Stimulated activated CD4-positive, alpha-beta T cell treated with anti-CD3 and anti-CD28 coated beads, Interleukin-12 subunit alpha, Interleukin-12 subunit beta, amount 100 ng/mL, for 24 hours (primary cell): ENCODE data around the gene IFI27.
"Not testable (repeated sequence)": the region's sequence is repeated elsewhere in the genome, so short reads cannot be mapped to it uniquely, and the experiment has no call there.

ENCODE experiments used
- DNase-seq, 2 experiments: peaks; one replicate each; pipeline ENCODE4 v3.0.0-alpha.2; 2020; ENCODE audit warnings: low read depth in 2 of 2

The IFI27 gene

DNA sequence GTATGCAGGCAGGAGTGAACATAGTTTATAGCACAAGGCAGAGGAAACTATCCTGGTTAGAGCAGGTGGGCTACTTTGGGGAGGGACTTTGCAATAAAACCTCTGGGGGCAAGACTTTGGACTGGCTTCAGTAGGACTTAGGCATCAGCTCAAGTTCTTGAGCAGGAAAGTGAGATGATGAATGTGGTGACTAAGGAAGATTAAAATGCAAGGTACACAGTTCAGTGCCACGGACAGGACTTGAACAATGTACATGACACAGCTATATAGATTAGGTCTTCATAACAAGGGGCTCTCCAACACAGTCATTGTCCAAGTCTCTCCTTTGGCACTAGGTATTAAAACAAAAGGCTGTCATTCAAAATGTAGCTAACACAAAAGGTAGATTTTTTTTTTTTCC, 42.1 kb downstream of the IFI27 start:
- no peak for DNase-seq

- no peak for DNase-seq
Measured at GRCh38 chr14:94153750-94154342, 43.3 kb downstream of the IFI27 start.

DNA sequence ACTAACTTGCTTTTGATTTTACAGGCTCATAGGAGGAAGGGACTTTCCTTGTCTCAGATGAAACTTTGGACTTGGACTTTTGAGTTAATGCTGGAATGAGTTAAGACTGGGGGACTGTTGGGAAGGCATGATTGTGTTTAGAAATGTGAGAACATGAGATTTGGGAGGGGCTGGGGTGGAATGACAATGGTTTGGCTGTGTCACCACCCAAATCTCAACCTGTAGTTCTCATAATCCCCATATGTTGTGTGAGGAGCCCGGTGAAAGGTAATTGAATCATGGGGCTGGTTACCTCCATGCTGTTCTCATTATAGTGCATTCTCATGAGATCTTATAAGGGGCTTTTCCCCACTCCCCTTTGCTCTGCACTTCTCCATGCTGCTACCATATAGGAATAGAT, 45.6 kb downstream of the IFI27 start:
- not testable (repeated sequence) for DNase-seq

DNA sequence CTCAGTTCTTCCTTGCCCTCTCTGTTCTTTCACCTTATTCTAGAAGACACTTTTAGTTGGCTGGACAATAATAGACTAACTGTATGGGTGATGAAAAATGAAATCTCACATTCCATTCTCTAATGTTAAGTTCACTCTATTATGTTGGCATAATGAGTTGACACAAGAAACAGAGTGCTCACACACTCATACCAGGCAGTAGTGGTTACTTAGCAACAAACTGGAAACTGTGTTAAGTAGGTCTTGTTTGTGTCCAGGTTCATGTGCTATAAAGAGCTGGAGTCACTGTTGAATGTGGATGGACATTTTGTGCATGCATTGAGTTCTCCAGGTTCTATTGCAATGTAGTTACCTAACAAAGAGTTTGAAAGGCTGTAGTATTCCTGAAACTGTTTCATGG, 46.7 kb downstream of the IFI27 start:
- DNase-seq, result no peak

DNA sequence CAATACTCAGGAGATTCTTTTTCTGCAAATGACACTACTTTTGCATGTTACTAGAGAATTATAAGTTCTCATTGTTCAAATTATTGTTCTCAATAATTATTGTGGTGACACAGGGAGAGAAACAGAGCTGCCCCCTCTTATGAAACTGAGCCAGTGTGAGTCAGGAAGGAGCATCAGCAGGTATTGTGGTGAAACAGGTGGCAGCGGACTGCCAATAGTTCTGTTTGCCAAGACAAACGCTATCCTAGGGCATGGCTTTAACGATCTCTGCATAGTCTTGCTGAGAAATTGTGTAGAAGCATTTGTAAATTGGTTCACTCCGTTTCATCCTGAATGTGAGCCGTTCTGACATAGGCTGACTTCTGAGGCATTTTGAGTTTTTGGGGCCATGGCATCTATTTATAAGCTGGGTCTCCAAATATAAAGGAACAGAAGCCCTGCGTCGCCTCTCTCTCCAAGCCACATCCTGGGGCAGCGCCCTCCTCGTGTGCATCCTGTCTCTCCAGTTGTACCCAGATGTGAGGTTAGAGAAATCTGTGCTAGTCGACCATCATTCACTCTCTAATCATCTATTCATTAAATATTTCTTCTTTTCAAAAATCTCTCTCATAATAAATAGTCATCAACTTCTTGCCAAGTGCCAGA, 47.8 kb downstream of the IFI27 start:
- no peak for DNase-seq

DNA sequence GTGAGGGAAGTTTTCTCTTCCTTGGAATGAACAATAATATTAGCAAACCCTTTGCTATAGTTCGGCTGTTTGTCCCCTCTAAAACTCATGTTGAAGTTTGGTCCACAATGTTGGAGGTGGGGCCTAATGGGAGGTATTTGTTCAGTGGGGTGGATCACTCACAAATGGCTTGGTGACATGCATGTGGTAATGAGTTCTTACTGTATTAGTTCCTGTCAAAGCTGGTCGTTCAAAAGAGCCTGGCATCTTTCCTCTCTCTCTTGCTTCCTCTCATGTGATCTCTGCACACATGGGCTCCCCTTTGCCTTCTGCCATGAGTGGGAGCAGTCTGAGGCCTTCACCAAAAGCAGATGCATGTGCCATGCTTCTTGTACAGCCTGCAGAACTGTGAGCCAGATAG, 50.5 kb downstream of the IFI27 start:
- no peak for DNase-seq

GRCh38 chr14:94161981-94162380, 51.4 kb downstream of the IFI27 start:
- DNase-seq, result no peak

DNA sequence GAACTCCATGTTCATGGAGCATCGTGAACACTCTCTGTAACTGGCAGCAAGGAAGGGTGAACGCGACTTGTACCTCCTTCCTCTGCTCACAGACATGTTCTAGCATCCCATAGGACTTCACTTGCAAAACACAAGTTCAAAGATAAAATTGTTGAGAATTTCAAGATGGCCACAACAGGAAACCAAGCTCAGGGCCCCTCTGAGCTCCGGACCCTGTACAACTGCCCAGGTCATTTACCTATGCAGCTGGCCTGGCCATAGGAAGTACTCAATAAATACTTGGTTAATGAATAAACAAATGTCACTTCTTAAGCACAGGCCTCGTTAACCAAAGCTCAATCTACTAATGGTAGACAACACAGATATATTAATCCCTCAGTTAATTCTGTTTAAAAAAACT, 51.9 kb downstream of the IFI27 start:
- DNase-seq, result no peak

- DNase-seq, result no peak
Measured at GRCh38 chr14:94163796-94164195, 53.3 kb downstream of the IFI27 start.

- peak in 1 of 2 experiments; percentile 51 for DNase-seq
Measured at GRCh38 chr14:94164685-94165431, 54.3 kb downstream of the IFI27 start.

- no peak for DNase-seq
Measured at GRCh38 chr14:94165744-94166143, 55.2 kb downstream of the IFI27 start.
